Measurements from ENCODE around the gene EGR1. TPM values are rescaled to one million over a fixed set of nuclear protein-coding genes. Genes with fewer than 3 reads are reported as not detected.

Gene EGR1
- total RNA-seq, 1 experiment from 2014 or later, result 84.0 TPM

DNA sequence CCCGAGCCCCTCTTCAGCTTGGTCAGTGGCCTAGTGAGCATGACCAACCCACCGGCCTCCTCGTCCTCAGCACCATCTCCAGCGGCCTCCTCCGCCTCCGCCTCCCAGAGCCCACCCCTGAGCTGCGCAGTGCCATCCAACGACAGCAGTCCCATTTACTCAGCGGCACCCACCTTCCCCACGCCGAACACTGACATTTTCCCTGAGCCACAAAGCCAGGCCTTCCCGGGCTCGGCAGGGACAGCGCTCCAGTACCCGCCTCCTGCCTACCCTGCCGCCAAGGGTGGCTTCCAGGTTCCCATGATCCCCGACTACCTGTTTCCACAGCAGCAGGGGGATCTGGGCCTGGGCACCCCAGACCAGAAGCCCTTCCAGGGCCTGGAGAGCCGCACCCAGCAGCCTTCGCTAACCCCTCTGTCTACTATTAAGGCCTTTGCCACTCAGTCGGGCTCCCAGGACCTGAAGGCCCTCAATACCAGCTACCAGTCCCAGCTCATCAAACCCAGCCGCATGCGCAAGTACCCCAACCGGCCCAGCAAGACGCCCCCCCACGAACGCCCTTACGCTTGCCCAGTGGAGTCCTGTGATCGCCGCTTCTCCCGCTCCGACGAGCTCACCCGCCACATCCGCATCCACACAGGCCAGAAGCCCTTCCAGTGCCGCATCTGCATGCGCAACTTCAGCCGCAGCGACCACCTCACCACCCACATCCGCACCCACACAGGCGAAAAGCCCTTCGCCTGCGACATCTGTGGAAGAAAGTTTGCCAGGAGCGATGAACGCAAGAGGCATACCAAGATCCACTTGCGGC, 1.8 kb downstream of the EGR1 start:
- H3K27ac Mint-ChIP-seq (ENCODE audit: unreplicated experiment), result peak overlapping the region; percentile 96
- peaks cover 84% of the 10 kb centered on the region for H3K36me3 Mint-ChIP-seq (ENCODE audit: insufficient read depth, unreplicated experiment)
- DNase-seq, result peak; percentile 54
- no peaks in the 10 kb centered on the region for H3K9me3 Mint-ChIP-seq (ENCODE audit: unreplicated experiment)
- peaks cover 6% of the 10 kb centered on the region for H3K27me3 Mint-ChIP-seq (ENCODE audit: insufficient read depth, unreplicated experiment)
- Histone ChIP-seq H3K36me3 (ENCODE audit: control insufficient read depth, insufficient read depth, low read length) (peaks cover 9% of the 10 kb centered on the region), H3K4me1 (peaks cover 4% of the 10 kb centered on the region), H3K9me3 (no peaks in the 10 kb centered on the region), H3K4me3 (ENCODE audit: low read depth, low read length) (peak overlapping the region; percentile 92), H3K27me3 (replicated peaks; ENCODE audit: control insufficient read depth, insufficient read depth, low read length) (no peaks in the 10 kb centered on the region)
- POLR2A ChIA-PET, result interaction anchor here (0.9 to 2.6 kb wide), 3 partner anchors 18 to 76 kb away, joined by 3 to 42 read pairs (median 14); partner anchors contain the start of gene ETF1
- CTCF ChIA-PET, result interaction anchor here (1.2 to 2.2 kb wide), 2 partner anchors 20 to 37 kb away, joined by 3 to 8 read pairs; no protein-coding TSS in a partner anchor
- BruUV-seq (replicated peaks), result no TSS peak
- TF ChIP-seq, protein P1, sequence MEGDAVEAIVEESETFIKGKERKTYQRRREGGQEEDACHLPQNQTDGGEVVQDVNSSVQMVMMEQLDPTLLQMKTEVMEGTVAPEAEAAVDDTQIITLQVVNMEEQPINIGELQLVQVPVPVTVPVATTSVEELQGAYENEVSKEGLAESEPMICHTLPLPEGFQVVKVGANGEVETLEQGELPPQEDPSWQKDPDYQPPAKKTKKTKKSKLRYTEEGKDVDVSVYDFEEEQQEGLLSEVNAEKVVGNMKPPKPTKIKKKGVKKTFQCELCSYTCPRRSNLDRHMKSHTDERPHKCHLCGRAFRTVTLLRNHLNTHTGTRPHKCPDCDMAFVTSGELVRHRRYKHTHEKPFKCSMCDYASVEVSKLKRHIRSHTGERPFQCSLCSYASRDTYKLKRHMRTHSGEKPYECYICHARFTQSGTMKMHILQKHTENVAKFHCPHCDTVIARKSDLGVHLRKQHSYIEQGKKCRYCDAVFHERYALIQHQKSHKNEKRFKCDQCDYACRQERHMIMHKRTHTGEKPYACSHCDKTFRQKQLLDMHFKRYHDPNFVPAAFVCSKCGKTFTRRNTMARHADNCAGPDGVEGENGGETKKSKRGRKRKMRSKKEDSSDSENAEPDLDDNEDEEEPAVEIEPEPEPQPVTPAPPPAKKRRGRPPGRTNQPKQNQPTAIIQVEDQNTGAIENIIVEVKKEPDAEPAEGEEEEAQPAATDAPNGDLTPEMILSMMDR (IDR thresholded peaks at IDR 0.05; ENCODE audit: insufficient read depth in 1 of 2, low read depth in 1 of 2, low read length in 1 of 2, severe bottlenecking in 1 of 2, unreplicated experiment in 1 of 2), result no peak
- H3K4me3 Mint-ChIP-seq (ENCODE audit: unreplicated experiment), result peak overlapping the region; percentile 73
- peaks cover 36% of the 10 kb centered on the region for H3K4me1 Mint-ChIP-seq (ENCODE audit: low read depth, unreplicated experiment)
- intact Hi-C loops (cut with micrococcal nuclease; ENCODE audit: unreplicated experiment), result no loop called here

DNA sequence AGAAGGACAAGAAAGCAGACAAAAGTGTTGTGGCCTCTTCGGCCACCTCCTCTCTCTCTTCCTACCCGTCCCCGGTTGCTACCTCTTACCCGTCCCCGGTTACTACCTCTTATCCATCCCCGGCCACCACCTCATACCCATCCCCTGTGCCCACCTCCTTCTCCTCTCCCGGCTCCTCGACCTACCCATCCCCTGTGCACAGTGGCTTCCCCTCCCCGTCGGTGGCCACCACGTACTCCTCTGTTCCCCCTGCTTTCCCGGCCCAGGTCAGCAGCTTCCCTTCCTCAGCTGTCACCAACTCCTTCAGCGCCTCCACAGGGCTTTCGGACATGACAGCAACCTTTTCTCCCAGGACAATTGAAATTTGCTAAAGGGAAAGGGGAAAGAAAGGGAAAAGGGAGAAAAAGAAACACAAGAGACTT, 2.4 kb downstream of the EGR1 start:
- TF ChIP-seq, protein P1 (IDR thresholded peaks at IDR 0.05; ENCODE audit: insufficient read depth in 1 of 2, low read depth in 1 of 2, low read length in 1 of 2, severe bottlenecking in 1 of 2, unreplicated experiment in 1 of 2), result no peak
- ChIA-PET POLR2A (no interaction called here), CTCF (interaction anchor here (2.2 kb wide), 1 partner anchor 36 kb away, joined by 8 read pairs; no protein-coding TSS in a partner anchor)
- no peaks in the 10 kb centered on the region for H3K9me3 Mint-ChIP-seq (ENCODE audit: unreplicated experiment)
- intact Hi-C loops (cut with micrococcal nuclease; ENCODE audit: unreplicated experiment), result no loop called here
- peaks cover 91% of the 10 kb centered on the region for H3K36me3 Mint-ChIP-seq (ENCODE audit: insufficient read depth, unreplicated experiment)
- Histone ChIP-seq H3K36me3 (ENCODE audit: control insufficient read depth, insufficient read depth, low read length) (peaks cover 9% of the 10 kb centered on the region), H3K9me3 (no peaks in the 10 kb centered on the region), H3K4me3 (ENCODE audit: low read depth, low read length) (peak overlapping the region; percentile 92), H3K4me1 (peaks cover 9% of the 10 kb centered on the region), H3K27me3 (replicated peaks; ENCODE audit: control insufficient read depth, insufficient read depth, low read length) (no peaks in the 10 kb centered on the region)
- TSS peak; percentile 33 for BruUV-seq (replicated peaks)
- H3K4me1 Mint-ChIP-seq (ENCODE audit: low read depth, unreplicated experiment), result peaks cover 42% of the 10 kb centered on the region
- peak; percentile 52 to 56 for DNase-seq
- peak overlapping the region; percentile 73 for H3K4me3 Mint-ChIP-seq (ENCODE audit: unreplicated experiment)
- peaks cover 6% of the 10 kb centered on the region for H3K27me3 Mint-ChIP-seq (ENCODE audit: insufficient read depth, unreplicated experiment)
- H3K27ac Mint-ChIP-seq (ENCODE audit: unreplicated experiment), result peak overlapping the region; percentile 96

DNA sequence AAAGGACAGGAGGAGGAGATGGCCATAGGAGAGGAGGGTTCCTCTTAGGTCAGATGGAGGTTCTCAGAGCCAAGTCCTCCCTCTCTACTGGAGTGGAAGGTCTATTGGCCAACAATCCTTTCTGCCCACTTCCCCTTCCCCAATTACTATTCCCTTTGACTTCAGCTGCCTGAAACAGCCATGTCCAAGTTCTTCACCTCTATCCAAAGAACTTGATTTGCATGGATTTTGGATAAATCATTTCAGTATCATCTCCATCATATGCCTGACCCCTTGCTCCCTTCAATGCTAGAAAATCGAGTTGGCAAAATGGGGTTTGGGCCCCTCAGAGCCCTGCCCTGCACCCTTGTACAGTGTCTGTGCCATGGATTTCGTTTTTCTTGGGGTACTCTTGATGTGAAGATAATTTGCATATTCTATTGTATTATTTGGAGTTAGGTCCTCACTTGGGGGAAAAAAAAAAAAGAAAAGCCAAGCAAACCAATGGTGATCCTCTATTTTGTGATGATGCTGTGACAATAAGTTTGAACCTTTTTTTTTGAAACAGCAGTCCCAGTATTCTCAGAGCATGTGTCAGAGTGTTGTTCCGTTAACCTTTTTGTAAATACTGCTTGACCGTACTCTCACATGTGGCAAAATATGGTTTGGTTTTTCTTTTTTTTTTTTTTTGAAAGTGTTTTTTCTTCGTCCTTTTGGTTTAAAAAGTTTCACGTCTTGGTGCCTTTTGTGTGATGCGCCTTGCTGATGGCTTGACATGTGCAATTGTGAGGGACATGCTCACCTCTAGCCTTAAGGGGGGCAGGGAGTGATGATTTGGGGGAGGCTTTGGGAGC, 3.1 kb downstream of the EGR1 start:
- peak overlapping the region; percentile 96 for H3K27ac Mint-ChIP-seq (ENCODE audit: unreplicated experiment)
- Histone ChIP-seq H3K27me3 (replicated peaks; ENCODE audit: control insufficient read depth, insufficient read depth, low read length) (no peaks in the 10 kb centered on the region), H3K36me3 (ENCODE audit: control insufficient read depth, insufficient read depth, low read length) (peaks cover 9% of the 10 kb centered on the region), H3K9me3 (no peaks in the 10 kb centered on the region), H3K4me1 (peaks cover 10% of the 10 kb centered on the region), H3K4me3 (ENCODE audit: low read depth, low read length) (no peak overlapping the region)
- peak overlapping the region; percentile 73 for H3K4me3 Mint-ChIP-seq (ENCODE audit: unreplicated experiment)
- DNase-seq, result peak; percentile 38 to 42
- BruUV-seq (replicated peaks), result no TSS peak
- ChIA-PET CTCF (no interaction called here), POLR2A (no interaction called here)
- intact Hi-C loops (cut with micrococcal nuclease; ENCODE audit: unreplicated experiment), result no loop called here
- peaks cover 43% of the 10 kb centered on the region for H3K4me1 Mint-ChIP-seq (ENCODE audit: low read depth, unreplicated experiment)
- TF ChIP-seq, protein P1 (IDR thresholded peaks at IDR 0.05; ENCODE audit: insufficient read depth in 1 of 2, low read depth in 1 of 2, low read length in 1 of 2, severe bottlenecking in 1 of 2, unreplicated experiment in 1 of 2), result no peak
- no peaks in the 10 kb centered on the region for H3K9me3 Mint-ChIP-seq (ENCODE audit: unreplicated experiment)
- peaks cover 97% of the 10 kb centered on the region for H3K36me3 Mint-ChIP-seq (ENCODE audit: insufficient read depth, unreplicated experiment)
- H3K27me3 Mint-ChIP-seq (ENCODE audit: insufficient read depth, unreplicated experiment), result peaks cover 6% of the 10 kb centered on the region

All from Caco-2 (cell line).